Stromal cell of bone marrow (primary cell): ENCODE results near the gene SLCO1B3.
"Not testable (repeated sequence)": the region's sequence is repeated elsewhere in the genome, so short reads cannot be mapped to it uniquely, and the experiment has no call there.

Experiments
- DNase-seq: peaks from one replicate; pipeline ENCODE4 v3.0.0-alpha.2; 2012; ENCODE audit warnings: low read depth

Gene SLCO1B3, protein sequence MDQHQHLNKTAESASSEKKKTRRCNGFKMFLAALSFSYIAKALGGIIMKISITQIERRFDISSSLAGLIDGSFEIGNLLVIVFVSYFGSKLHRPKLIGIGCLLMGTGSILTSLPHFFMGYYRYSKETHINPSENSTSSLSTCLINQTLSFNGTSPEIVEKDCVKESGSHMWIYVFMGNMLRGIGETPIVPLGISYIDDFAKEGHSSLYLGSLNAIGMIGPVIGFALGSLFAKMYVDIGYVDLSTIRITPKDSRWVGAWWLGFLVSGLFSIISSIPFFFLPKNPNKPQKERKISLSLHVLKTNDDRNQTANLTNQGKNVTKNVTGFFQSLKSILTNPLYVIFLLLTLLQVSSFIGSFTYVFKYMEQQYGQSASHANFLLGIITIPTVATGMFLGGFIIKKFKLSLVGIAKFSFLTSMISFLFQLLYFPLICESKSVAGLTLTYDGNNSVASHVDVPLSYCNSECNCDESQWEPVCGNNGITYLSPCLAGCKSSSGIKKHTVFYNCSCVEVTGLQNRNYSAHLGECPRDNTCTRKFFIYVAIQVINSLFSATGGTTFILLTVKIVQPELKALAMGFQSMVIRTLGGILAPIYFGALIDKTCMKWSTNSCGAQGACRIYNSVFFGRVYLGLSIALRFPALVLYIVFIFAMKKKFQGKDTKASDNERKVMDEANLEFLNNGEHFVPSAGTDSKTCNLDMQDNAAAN

DNA sequence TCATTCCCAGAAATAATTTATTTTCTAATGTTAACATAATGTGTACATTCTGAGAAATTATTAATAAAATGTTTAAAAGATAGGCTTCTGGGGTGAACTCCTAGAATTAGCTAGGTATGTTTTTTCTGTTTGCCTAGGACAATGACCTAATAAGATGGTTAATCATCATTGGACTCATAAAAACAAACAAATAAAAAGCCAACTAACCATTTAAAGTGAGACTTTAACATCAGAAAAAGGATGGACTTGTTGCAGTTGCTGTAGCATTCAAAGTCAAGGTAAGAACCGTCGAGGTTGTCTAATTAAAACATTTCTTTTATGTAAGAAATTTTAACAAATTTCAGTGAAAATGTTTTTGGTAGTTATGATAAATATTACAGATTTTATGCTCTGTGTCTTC lies at the start of gene SLCO1B3:
Gene SLCO1B3 (plus strand): TSS at position 219 of the 400 bp plus-strand sequence. CDS start 5,034 bp downstream, outside the sequence.
- no peak for DNase-seq

DNA sequence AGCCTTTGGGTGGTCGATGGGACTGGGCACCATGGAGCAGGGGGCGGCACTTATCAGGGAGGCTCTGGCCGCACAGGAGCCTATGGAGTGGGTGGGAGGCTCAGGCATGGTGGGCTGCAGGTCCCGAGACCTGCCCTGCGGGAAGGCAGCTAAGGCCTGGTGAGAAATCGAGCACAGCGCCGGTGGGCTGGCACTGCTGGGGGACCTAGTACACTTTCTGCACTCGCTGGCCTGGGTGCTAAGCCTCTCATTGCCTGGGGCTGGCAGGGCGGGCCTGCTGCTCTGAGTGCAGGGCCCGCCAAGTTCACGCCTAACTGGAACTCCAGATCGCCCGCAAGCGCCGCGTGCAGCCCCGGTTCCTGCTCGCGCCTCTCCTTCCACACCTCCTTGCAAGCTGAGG lies 33.1 kb upstream of the SLCO1B3 start:
- no peak for DNase-seq

DNA sequence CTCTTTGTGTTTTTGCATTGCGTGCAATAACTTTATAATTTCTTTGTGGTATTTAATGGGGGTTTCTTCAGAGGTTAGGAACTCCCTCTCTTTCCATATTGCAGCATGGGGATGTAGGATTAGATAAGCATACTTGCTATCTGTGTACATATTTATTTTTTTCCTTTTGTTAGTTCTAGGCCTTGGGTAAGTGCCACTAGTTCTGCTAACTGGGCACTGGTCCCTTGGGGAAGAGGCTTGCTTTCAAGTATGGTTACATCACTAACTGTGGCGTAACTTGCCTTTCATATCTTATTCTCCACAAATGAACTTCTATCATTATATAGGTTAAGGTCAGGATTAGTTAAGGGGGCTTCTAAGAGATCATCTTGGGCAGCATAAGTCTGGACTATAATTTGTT lies 31.5 kb upstream of the SLCO1B3 start:
- DNase-seq: no peak

DNA sequence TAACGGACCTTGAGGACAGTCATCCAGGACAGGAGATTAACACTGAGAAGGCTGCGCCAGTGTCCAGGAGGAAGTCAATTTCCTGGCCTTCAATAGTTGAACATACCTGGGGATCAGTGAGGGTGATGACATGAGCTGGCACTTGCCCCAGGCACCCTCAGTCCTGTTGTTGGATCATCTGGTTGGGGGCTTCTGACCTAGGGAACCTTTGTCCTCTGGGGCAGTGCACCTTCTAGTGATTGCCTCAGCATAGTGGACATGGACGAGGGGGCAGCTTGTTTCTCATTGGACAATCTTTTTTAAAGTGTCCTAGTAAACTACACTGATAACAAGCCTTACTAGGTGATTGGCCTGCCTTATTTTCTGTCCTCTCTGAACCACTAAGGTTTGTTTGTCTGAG lies 30.5 kb upstream of the SLCO1B3 start:
- DNase-seq: not testable (repeated sequence)

DNA sequence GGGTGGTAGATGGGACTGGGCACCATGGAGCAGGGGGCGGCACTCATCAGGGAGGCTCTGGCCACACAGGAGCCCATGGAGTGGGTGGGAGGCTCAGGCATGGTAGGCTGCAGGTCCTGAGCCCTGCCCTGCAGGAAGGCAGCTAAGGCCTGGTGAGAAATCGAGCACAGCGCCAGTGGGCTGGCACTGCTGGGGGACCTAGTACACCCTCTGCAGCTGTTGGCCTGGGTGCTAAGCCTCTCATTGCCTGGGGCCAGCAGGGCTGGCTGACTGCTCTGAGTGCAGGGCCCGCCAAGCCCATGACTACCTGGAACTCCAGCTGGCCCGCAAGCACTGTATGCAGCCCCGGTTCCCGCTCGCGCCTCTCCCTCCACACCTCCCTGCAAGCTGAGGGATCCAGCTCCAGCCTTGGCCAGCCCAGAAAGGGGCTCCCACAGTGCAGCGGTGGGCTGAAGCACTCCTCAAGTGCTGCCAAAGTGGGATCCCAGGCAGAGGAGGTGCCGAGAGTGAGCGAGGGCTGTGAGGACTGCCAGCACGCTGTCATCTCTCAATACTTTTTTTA lies 26.6 kb upstream of the SLCO1B3 start:
- not testable (repeated sequence) for DNase-seq

DNA sequence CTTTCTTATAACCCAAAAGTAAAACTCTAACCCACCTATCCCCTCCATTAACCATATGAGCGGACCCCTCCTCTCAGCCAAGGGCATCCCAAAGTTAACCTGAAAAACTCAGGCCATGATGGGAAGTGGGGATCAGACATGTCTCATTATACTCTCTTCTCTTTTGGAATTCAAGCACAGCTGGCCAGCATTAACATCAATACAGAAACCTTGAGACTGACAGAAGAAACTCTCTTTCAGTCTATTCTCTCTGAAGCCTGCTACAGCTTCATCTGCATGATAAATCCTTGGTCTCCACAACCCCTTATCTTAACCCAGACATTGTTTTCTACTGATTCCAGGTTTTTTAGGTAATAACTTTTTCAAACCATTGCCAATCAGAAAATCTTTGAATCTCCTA lies 17.5 kb upstream of the SLCO1B3 start:
- DNase-seq: no peak

DNA sequence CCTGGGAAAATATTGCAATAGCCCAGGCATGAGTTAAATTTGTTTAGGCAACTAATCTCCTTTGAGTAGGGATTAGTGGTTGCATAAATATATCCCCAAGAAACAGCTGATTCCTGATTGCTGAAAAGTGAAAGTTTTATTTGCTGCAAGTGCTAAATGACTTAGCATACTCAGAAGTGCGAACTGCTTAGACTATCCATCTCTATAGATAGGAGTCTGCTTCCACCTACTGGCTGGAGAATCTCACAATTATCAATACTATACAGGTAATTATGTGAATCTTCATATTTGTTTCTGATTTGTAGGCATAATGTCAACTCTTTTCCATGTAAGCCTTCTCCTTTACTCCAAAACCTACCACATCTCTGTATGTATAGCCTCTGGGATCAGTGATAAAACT lies 12.0 kb upstream of the SLCO1B3 start:
- DNase-seq: peak; percentile 11

DNA sequence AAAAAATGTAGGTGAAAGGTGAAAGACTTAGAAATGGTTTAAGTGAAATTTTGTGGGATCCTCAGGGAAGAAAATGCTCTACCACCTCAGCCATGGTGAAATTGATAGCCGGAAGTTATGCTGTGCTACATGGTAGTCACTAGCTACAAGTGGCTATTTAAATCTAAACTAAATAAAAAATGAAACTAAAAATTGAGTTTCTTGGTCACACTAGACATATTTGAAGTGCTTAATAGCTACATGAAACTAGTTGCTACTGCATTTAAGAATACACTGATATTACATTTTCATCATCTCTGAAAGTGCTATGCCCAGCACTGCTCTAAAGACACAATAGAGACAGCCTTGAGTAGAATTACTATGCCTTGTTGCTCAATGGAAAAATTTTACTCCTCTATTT lies 10.3 kb upstream of the SLCO1B3 start:
- DNase-seq: no peak

DNA sequence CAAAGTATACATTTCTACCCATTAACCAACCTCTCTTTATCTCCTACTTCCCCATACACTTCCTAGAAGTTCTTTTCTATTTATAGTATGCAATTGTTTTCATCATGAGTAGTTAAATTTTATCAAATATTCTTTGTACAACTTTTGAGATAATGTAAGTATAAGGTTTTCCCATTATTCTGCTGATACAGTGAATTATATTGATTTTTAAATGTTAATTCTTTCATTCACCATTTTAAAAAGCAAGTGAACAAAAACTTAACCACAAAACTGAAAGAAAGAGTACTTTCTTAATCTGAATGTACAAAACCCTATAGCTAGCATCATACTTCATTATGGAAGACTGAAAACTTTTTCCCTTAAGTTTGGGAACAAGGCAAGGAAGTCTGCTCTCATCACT lies 9.5 kb upstream of the SLCO1B3 start:
- no peak for DNase-seq

DNA sequence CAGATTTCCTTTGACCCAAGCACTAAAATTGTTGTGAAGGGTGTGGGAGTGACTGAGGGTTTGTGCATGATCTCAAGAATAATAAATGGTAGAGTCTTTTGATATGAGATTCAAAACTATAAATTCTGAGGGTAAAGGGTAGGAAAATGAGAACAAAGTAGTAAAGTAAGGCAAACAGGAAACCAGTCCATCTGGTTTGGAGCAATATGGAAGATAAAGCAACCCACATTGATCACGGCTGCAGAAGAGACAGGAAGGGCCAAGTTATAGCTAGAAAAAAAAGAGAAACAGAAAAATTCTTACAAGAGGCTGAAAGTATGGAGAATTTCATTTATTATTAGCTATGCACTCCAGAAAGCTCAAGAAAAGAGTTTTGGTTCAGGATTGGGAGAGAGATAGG lies 4.6 kb upstream of the SLCO1B3 start:
- DNase-seq: no peak

DNA sequence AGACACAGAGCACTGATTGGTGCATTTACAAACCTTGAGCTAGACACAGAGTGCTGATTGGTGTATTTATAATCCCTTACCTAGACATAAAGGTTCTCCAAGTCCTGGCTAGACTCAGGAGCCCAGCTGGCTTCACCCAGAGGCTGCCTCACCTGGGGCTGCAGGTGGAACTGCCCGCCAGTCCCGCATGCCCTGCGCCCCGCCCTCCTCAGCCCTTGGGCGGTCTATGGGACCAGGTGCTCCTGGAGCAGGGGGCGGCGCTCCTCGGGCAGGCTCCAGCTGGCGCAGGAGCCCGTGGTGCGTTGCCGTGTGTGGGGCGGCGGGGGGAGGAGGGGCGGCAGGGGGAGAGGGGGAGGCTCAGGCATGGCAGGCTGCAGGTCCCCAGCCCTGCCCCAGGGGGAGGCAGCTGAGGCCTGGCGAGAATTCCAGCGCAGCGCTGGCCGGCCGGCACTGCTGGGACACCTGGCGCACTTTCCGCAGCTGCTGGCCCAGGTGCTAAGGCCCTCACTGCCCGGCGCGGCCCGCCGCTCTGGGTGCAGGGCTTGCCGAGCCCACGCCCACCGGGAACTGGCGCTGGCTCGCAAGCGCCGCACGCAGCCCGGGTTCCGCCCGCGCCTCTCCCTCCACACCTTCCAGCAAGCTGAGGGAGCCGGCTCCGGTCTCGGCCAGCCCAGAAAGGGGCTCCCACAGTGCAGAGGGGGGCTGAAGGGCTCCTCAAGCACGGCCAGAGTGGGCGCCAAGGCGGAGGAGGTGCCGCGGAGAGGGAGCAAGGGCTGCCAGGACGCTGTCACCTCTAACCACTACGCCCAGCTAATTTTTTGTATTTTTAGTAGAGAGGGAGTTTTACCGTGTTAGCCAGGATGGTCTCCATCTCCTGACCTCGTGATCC lies 3.1 kb upstream of the SLCO1B3 start:
- no peak for DNase-seq

DNA sequence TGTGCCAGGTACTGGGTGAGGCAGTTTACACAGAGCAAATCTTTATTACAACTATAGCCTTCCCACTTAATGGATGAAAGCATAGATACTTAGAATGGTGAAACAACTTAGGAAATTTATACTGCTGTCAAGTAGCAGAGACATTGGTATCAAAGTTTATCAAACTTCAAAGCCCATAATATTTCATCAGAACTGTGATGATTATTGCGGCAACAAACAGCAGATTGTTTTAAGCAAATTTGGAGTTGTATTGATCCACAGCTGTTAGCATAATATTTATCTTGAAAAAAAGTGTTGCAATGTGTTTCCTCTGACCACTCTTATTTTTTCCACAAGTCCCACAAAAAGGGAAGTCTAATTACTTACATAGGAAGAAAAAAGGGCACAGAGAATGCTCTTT lies 2.0 kb upstream of the SLCO1B3 start:
- no peak for DNase-seq

DNA sequence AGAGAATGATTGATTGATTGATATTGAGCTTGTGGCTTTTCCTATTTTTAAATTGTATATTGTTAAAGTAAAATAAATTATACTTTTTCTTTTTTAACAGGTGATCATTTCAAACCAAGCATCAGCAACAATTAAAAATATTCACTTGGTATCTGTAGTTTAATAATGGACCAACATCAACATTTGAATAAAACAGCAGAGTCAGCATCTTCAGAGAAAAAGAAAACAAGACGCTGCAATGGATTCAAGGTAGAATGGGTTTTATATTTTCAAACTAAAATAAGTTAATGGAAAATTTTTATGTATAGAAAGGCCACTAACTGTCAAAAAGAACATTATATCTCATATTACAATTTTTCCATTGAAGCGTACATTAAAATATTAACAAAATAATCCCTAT lies 5.1 kb downstream of the SLCO1B3 start:
- no peak for DNase-seq

DNA sequence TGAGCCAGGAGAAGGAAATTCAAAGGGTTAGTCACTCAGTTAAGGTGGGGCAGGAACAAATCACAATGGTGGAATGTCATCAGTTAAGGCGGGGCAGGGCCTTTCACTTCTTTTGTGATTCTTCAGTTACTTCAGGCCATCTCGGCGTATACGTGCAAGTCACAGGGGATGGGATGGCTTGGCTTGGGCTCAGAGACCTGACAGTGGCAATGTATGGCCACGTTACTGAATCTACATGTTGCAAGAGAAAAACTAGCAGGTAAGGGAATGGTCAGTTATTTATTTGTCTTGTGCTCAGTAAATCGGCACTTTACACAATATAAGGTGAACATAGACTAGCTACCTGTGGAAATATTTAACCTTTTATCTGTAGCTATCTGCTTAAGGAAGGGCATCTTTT lies 11.9 kb downstream of the SLCO1B3 start:
- no peak for DNase-seq

DNA sequence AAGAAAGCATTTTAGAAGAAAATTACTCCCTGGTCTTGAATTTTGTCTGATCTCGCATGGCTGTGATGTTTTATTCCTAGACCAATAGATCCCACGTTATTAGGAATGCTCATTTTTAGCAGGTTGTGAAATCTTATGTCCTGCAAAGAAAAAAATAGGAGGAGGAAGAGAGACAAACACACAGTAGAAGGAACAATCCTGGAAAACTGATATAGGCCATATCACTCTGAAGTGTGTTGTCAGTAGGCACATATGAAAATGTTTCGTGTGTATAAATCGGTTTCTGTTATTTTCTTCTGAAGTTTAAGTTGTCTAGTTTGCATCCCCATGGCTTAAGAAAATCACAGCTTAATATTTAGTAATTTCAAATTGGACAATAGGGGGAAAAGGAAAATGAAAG lies 12.4 kb downstream of the SLCO1B3 start:
- no peak for DNase-seq

DNA sequence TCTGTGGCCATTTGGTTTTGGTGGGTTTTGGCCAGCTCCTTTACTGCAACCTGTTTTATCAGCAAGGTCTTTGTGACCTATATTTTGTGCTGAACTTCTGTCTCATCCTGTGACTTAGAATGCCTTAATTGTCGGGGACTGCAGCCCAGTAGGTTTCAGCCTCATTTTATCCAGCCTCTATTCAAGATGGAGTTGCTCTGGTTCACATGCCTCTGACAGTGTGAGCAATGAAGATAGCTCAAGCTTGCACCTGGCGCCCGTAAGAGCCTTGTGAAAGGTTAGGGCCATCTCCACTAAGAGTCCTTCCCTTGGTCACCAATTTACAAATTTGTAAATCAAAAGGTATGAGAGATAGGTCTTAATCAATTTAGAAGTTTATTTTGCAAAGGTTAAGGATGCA lies 19.4 kb downstream of the SLCO1B3 start:
- no peak for DNase-seq

DNA sequence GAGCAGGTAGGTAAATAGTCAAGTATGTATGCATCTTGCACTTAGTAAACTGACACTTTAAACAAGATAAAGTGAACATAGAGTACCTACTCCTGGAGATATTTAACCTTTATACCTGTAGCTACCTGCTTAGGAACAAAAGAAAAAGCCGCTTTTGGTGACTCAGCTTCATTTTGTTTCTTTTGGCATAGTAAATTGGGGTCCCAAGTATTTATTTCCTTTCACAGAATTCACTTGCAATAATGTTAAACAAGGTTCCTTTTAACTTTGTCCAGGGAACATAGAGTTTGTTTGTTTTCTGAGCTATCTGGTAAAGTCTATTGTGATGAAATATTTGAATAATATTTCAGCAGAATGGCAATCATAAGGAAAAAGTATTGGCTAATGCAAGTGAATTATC lies 20.0 kb downstream of the SLCO1B3 start:
- no peak for DNase-seq

DNA sequence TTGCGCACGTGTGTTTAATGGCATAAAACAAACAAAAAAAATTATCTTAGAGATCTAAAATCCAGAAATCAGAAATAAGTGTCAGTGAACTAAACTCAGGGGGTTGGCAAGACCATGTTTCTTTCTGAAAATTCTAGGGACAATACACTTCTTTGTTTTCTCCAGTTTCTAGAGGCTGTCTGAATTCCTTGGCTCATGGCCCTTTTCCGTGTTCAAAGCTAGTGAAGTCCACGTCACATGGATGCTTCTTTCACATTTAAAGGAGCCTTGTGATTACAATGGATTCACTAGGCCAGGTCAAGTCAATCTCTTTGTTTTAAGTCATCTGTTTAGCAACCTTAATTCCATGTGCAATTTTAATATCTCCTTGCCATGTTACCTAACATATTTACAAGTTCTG lies 22.4 kb downstream of the SLCO1B3 start:
- no peak for DNase-seq

DNA sequence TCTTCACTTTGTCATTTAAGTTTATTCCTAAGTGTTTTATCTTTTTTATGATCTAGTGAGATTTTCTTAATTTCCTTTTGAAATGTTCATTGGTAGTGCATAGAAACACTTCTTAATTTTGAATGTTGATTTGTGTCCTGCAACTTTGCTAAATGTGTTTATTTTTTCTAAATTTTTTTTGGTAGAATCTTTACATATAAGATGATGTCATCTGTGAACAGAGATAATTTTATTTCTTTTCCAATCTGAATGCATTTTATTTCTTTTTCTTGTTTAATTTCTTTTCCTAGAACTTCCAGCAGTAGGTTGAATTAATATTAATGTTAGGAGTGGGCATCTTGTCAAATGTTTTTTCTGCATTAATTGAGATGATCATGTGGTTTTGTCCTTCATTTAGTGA lies 42.1 kb downstream of the SLCO1B3 start:
- no peak for DNase-seq

DNA sequence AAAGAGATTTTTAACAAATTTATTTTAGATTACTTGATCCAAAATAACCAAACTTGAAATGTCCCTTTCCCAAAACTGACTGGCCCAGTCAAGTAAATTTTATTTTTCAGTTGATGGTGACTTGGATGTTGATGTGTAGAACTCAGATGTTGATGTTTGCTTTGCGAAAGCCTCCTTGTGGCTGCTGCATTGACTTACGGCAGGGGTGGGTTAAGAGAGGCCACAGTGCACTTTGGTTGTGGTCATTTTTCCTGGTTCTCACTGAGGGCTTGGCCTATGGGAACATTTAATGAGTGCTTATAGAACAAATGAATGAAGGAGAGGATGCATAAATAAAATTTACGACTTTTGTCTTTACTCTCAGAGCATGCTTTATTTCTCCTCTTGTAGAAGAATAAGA lies 52.6 kb downstream of the SLCO1B3 start:
- no peak for DNase-seq

DNA sequence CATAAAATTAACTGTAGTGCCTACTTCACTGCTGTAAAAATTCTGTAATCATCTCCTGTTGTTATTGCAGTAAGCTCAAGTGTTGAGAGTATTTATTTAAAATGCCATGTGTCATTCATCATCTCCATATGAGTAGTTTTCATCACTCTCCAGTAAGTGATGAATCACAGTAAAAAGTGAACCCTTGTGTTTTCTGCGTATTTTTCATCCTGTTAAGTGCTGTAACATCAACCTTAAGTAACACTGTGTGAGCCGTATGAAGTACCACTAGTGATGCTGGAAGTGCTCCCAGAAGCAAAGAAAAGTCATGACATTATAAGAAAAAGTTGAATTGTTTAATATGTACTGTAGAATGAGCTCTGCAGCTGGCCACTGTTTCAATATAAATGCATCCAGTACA lies 55.4 kb downstream of the SLCO1B3 start:
- DNase-seq: peak; percentile 15

DNA sequence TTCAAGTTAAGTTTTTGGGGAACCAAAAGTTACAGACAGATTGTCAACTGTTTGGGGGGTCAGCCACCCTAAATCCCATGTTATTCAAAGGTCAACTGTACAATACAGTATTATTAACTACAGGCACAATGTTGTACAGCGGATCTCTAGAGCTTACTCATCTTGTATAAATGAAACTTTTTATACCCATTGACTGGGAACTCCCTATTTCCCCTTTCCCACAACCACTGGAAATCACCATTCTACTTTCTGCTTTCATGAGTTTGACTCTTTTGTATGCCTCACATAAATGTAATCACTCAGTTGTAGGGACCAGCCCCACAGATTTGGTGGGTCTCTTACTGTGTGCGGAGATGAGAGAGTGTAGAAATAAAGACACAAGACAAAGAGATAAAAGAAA lies 57.8 kb downstream of the SLCO1B3 start:
- DNase-seq: no peak
